ENCODE data around the gene LYSMD2.
"Not testable (repeated sequence)": the region's sequence is repeated elsewhere in the genome, so short reads cannot be mapped to it uniquely, and the experiment has no call there.

Gene LYSMD2, protein sequence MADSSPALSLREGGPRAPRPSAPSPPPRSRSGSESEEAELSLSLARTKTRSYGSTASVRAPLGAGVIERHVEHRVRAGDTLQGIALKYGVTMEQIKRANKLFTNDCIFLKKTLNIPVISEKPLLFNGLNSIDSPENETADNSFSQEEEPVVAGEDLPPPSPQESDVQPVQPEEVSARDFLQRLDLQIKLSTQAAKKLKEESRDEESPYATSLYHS

DNA sequence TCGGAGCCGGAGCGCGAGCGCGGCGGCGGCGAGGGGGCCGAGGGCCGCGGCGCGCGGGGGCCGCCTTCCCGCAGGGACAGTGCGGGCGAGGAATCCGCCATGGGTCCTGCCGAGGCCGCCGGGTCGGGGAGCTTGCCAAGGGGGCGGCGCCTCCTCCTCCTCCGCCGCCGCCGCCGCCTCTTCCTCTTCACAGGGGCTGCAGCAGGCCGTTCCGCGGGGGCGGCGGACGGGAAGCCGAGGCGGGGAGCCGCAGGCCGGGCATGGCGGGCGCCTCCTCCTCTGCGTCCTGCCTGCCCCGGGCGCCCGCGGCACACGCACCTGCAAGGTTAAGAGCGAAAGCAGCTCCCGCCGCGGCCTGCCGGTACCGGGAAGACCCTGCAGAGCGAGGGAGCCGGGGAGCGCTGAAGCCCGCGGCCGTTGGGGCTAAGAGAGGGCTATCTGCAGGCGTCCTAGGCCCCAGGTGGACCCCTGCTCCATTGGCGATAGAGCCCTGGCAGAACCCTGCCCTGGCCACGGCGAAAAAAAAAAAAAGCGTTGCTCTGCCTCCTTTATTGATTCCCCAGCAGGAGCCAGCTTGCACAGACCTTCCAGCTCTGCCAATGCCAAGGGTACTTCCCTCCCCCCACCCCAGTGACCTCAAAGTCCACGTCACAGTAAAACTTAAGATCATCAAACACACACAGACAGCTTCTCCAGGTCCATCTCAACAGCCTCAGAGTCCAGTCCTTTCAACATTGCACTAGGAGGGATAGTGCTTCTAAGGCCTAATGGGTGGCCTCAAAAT lies at the start of gene LYSMD2:
LYSMD2 (minus strand) TSS at position 134 of the 784 bp plus-strand sequence; CDS start at position 101, 33 bp downstream.
- peak; percentile 51 for DNase-seq

DNA sequence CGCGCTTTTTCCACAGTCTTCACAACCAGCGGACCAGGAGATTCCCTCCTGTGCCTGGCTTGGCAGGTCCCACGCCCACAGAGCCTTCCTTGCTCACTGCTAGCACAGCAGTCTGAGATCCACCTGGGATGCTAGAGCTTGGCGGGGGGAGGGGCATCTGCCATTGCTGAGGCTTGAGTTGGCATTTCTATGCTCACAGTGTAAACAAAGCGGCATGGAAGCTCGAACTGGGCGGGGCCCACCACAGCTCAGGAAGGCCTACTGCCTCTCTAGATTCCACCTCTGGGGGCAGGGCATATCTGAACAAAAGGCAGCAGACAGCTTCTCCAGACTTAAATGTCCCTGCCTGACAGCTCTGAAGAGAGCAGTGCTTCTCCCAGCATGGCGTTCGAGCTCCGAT lies 49.7 kb upstream of the LYSMD2 start:
- not testable (repeated sequence) for DNase-seq

DNA sequence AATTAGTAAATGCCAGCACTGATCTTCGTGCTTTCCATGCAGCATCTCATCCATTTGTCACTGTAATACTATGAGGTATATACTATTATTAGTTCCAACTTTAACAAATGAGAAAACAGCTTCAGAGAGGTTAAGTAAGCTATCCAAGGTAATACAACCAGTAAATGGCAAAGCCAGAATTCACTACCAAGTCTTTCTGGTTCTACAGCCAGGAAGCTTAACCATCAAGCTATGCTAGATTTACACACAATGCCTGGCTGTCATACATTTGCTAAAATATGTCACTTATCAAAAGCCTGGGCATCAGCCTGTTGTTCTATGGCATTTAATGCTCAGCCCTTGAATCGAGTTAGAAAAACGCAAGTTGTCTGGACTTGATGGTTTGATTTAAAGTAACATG lies 46.5 kb upstream of the LYSMD2 start:
- no peak for DNase-seq

DNA sequence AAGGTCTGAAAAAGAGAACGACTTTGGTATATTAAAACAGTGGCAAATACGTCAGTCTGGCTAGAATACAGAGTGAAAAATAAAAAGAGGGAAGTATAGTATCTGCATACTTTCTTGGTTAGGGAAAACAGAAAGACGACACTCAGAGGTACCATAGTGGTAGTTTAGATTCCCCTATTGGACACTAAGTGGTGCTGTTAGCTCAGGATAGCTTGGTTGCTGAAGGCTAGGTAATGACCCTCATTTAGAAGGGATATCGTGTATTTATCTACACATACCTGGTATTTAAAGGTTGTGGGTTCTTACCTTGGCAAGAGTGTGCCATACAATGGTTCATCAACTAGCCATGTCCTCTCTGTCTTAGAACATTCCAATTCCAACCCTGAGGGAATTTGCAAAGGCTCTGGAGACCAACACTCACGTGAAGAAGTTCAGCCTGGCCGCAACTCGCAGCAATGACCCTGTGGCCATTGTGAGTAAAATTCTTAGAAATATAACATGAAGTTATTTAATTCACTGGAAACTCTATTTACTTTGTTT lies 45.0 kb upstream of the LYSMD2 start:
- no peak for DNase-seq

DNA sequence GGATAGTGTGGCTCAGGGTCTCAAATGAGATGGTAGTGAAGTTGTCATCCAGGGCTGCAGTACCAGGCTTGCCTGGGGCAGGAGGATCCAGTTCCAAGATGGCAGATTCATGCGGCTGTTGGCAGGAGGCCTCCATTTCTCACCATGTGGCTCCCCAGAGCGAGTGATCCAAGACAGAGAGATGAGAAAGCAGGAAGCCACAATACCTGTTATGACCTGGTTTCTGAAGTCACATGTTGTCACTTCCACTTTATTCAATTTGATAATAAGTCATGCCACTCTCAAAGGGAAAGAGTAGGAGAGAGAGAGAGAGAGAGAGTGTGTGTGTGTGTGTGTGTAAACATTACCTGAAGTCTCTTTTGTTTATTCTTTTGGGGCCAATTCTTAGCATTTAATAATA lies 44.1 kb upstream of the LYSMD2 start:
- no peak for DNase-seq

DNA sequence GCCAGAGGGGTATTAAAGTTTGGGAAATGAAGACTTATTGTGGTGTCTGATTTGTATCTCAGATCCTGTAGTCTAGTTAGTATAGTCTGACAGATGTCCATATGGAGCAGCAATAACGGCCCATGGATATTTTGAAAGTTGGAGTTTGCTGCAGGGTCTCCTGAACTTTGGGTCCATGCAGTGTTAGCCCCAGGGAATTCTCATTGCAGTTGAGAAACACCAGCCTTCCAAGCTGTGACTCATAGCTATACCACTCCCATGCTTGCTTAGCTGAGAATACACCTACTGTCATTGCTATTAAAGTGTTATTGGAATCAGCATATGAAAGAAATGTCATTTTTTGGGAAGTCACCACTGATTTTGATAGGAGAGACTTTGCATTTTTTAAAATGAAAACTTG lies 43.2 kb upstream of the LYSMD2 start:
- no peak for DNase-seq

DNA sequence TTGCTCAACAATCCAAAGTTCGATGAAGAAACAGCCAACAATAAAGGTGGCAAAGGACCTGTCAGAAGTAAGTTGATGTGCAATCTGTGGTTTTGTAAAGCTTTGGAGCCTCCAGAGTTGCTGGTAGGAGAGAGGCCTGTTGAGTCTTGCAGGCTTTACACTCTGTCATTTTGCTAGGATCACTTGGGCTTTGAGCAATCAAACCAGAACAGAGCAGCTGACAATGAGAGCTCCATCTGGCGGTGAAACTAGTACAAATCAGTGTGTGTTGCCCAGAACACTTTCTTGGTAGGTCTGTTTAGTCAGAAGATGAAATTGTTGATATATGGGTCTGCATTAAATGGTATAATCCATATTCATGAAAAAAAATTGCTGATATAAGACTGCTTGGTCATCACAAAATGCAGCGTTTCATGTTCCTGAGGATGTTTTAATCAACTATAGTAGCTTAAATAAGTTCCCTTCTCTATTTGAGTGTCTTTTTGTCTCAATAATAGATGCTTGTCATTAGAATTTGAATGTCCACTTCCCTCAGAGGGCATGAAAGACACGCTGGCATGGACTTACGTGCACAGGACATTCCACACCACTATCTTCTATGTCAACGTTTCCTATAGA lies 39.6 kb upstream of the LYSMD2 start:
- DNase-seq: peak; percentile 60

DNA sequence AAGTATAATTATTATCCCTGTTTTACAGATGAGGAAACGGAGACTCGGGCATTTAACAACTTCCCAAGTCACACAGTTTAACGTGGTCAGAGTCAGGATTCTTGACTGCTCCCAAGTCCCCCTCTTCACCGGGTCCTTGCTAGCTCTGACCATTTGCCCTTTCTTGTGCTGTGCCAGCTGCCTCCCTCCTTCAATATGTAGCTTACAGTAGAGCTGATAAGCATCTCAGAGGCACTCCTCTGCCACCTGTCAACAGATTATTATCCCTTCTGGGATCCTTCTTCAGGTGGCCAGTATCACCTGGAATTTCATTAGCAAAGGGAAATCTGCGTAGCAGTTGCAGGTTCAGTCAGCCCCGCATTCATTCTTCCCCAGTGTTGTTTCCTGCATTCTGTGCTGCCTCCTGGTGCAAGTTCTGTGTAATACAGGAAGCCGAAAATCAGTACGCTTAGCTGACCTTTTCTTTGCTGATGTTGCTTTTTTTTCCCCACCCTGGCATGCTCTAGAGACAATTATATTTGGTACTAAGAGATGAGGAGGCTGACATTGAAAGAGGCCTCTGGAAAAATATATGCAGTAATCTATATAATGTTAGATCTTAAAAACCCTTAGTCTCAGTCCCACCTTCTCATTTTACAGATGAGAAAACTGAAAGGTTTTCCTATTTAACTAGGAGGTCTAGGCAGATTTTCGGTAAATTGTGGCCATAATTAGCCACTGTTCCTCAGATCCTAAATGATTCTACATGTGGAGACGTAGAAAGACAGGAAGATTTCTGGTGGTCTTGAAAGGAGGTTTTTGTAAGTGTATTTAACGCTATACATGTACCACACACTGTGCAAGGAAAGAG lies 38.7 kb upstream of the LYSMD2 start:
- DNase-seq: no peak

DNA sequence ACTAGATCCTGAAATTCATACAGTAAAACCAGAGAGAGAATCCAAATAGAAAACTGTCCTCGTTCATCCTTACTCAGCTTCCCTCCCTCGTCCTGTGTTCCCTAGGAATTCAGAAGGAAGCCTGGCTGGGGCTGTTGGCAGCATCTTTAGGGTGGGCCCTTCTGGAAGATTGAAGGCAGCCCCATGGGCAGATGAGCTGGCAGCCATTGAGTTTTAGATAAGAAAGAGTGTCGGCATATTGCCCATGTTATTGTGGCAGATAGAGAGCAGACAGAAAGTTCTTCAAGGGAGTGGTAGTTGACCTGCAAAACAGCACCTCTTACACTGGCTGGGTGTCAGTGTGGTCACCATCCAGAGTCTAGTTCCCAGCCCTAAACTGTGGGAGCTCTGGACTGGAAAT lies 37.5 kb upstream of the LYSMD2 start:
- no peak for DNase-seq

DNA sequence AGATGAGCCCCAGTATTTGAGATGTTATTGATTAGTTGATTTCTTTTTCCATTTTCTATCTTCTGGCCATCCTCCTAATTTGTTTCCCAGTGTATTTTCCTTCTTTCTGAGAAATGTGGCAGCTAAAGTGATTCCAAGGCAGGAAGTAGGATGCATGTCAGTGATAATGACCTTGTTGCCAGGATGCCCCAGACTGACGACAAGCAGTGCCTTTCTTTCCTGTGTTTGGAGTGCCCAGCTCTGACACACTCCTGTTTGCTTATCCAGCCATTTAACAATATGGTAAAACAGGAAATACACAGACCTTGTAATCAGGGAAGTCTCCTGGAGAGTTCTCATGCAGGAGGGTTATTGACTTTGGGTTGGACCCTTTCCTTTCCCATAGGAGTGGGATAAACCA lies 34.3 kb upstream of the LYSMD2 start:
- no peak for DNase-seq

DNA sequence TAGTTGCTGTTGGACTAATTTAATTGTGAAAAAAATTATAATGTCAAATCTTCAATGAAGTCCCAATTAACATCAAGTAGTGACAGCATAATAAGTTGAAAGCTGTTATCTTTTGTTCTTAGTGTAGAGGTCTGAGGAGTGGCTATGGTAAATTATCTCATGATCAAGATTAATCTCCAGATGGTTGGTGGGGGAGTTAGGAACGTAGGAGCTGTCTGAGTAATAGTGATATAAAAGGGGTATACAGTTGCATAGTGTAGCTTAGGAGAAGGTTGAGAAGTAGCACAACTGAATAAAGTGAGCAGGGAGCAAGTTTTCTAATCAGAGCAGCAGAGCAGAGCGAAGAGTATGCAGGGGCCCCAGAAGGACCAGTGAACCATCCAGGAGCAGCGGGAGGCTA lies 33.4 kb upstream of the LYSMD2 start:
- DNase-seq: no peak

DNA sequence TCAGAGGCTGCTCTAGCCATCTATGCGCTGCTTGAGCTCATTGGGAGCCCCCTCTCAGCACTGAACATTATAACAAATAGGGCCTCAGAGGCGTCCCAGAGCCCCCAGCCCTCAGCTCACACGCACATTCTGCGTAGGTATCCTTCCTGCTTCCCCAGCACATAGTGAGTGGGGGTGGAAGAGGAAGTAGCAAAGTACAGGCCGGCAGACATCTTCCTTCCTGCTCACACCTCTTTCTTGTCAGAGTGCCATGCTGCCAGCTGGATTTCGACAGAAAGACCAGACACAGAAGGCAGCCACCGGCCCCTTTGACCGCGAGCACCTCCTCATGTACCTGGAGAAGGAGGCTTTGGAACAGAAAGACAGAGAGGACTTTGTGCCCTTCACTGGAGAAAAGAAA lies 30.6 kb upstream of the LYSMD2 start:
- DNase-seq: no peak

DNA sequence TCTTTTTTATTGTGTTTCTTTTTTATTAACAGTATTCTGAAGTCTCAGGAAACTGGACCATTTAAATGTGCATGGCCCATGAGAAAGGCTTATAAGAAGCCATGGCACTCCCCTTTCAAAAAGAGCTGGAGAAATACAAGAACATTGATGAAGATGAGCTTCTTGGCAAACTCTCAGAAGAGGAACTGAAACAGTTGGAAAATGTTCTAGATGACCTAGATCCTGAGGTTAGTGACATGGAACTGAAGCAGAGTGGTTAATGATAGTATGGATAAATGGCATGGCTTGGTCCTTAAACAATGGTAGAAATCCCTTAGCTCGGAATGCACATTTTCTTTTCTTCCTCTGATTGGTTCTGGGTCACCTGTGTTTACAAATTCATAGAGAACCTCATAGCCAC lies 28.9 kb upstream of the LYSMD2 start:
- no peak for DNase-seq

DNA sequence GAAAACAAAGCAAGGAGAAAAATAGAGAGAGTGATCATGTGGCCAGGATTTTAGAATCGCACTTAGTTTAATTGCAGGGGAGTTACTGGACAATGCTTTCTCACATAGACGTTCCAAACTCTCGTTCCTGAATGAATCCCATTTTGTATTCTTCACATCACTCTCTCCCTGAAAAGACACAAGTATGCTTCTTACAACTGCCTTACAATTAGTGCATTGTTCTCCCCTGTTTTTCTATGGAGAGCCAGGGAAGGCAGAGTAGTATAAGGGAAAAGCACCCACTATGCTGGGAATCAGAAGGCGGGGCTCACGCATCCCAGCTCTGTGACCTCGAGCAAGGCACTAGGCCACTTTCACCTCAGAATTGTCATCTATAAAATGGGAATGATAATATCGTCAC lies 28.3 kb upstream of the LYSMD2 start:
- DNase-seq: no peak

DNA sequence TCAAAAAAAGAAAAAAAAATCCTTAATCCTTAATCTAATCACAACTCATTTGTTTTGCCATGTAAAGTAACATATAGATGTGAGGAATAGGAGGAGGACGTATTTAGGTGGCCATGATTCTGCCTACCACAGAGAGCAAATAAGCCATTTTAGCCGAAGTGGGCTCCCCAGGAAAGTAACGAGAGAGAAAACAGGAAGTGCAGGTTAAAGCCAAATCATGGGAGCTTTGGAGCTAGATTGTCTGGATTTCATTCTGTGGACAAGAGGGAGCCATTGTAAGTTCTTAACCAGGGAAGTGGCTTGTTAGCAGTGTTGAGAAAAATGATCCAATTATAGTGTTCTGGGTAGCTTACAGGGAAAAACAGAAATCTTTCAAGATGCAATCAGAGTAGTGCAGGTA lies 23.4 kb upstream of the LYSMD2 start:
- no peak for DNase-seq

DNA sequence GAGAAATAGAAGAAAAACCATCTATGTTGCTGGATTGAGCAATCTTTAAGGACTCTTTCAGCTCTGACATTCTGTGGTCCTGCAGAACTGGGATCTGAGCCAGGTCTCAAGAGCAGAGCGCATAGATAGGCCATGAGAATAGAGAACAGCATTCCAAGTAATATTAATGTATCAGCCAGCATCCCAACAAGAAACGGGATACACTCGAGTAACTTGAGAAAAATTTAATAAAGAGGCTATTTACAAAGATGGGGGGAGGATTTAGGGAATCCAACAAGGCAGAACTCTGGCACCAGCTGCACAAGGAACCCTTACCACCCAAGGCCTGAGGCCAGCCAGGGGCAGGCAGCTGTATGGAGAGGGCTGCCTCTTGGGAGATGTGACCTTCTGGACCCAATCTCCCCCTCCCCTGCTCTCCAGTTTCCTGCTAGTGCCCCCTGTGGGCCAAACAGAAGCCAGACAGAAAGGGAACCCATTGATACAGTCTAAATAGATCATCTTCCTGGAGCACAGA lies 22.2 kb upstream of the LYSMD2 start:
- no peak for DNase-seq

DNA sequence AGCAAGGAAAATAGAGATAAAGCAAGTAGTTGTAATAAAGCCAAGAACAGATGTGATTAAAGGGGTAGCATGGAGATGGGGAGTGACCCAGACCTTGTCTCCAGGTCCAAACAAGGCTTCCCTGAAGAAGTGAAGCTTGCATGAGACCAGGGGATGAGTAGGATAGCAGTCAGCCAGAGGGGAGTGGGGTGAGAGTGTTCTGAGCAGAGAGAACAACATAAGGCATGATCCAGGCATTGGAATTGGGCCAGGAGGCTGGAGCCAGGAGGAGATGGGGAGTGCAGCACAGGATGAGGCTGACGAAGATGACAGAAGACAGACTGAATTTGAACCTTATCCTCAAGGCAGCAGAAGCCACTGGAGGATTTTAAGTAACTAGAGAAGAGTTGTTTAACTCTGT lies 21.2 kb upstream of the LYSMD2 start:
- no peak for DNase-seq

DNA sequence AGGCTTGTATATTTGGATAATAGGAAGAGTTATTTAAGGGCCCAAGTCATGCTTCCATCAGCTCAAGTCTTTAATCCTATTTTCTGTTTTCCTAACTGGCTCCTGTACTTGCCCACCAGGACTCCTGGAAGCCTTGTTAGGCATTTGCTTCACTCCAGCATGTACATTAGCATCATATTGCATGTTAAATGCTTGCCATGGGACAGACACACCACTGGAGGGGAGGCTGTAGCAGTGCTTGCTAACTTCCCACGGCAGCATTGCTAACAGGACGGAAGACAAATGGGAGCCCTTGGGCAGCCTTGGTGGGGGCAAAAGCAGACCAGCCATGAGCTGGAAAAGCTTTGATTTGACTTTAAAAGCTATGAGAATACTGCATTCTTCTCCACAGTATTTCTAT lies 20.0 kb upstream of the LYSMD2 start:
- no peak for DNase-seq

DNA sequence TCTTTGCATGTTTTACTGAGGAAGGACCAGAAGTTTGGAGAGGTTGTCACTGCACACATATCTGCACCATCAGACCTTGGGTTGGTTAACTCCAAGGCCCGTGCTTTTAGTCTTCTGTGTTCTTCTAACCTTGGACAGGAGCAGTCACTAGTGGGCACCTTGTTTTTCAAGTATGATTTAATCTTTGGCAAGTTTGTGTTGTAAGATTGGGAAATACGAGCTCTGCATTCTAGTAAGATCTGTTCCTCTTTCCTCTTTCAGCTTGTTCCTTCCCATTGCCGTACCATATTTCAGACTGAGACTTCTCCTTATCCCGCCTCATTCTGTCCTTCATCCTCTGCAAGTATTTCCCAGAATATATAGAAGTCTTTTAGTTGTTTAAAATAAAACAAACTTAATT lies 19.0 kb upstream of the LYSMD2 start:
- no peak for DNase-seq

DNA sequence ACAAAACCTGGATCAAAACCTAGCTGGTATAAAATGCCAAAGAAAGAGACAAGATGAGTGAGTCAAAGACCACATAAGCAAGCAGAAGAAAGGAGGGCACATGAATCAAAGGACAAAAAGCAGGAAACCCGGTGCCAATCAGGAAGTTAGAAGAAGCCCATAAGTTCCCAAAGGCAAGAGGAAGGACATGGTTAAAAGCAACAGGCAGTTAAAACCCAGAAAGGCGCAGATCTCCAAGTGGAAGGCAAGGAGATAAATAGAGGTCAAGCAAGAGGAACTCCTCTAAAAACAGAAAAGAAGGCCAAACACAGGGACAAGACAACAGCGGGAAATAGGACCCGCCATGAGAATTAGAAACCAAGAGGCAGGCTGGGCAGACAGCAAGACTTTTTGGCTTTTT lies 18.3 kb upstream of the LYSMD2 start:
- no peak for DNase-seq

DNA sequence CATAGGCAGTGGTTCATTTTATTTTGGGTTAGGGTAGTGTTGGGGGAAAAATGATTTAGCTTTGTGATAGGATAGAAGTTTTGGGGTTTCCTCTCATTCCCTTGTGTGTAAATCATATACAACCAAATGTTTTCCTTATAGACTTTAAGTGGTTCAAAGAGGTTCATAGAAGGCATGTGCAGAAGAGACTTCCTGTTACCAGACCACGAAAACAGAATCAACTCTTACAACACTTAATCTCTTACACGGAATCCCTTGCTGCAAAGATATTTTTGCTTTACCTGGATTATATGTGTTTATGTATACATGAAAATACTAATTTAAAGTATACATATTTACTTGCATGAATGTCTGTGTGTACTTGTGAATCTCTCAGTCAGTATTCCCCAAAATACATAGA lies 16.8 kb upstream of the LYSMD2 start:
- no peak for DNase-seq

DNA sequence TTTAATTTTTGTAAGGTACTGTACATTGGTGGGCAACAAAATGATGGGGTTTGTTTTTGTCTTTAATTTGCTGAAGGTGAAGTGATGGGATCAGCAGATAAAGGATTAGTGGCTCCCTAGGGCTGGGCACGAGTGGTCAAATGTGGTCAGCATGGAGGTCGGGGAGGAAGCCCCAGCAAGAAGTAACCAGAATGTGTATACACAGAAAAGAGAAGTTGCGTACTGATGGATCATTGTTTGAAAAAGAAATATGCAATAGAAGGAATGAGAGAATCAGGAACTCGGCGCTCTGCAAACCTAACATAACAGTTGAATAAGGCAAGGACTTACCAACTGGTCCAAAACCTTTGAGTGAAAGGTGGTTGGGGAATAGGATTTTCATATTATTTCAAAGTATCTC lies 15.4 kb upstream of the LYSMD2 start:
- DNase-seq: no peak
